Brain microvascular endothelial cell (primary cell): ENCODE results near the gene OR4E2.
"Not testable (repeated sequence)": the region's sequence is repeated elsewhere in the genome, so short reads cannot be mapped to it uniquely, and the experiment has no call there.

Experiments
- DNase-seq: peaks from one replicate; pipeline ENCODE4 v3.0.0-alpha.2; 2020
- H3K27ac ChIP-seq: fragments of 250-450 bp; sonication (Bioruptor Pico); 2 replicates; pipeline ENCODE4 v1.5.1; 2020; ENCODE audit warnings: mild to moderate bottlenecking, moderate library complexity
- H3K27me3 ChIP-seq: fragments of 250-450 bp; sonication (Bioruptor Pico); replicated peaks from 2 replicates; pipeline ENCODE4 v1.5.1; 2020; ENCODE audit warnings: mild to moderate bottlenecking
- H3K36me3 ChIP-seq: fragments of 250-450 bp; sonication (Bioruptor Pico); replicated peaks from 2 replicates; pipeline ENCODE4 v1.5.1; 2020; ENCODE audit warnings: mild to moderate bottlenecking
- H3K4me3 ChIP-seq: 2 replicates; pipeline ENCODE4 v1.5.1; 2011; ENCODE audit warnings: low read depth, mild to moderate bottlenecking, control low read depth, low read length, moderate library complexity
- in situ Hi-C: cut with HindIII; loops from 2 replicates; pipeline ENCODE4 v1.10.0; 2017; ENCODE audit warnings: low sequenced_read_pairs, low pct_ligation_motif_present
- TF ChIP-seq, protein P1 (sequence below): IDR thresholded peaks from 2 replicates; pipeline ENCODE4 v1.5.1; 2011; ENCODE audit warnings: low read depth, mild to moderate bottlenecking, moderate library complexity, low read length, control low read depth, inconsistent platforms; ENCODE audit errors: missing control alignments

Gene OR4E2

DNA sequence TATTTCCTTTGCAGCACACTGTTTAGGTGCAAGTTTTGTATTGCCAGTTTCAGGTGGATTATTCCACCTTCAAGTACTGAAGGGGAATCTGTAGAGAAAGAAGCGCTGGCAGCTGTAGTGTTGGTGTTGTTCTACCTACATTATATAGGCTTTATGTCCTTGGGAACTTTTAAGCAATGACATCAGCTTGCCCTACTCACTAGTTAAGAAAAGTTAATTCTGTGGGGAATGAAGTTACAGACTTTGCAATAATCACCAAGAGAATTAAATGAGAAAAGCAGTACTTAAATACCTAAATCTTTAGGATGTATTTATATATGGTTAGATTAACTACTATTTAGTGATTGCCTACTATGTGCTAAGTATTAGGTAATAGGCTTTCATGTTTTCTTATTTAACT is 20.1 kb downstream of the OR4E2 start, which contains the start of gene OR4E1:
Gene OR4E1 (minus strand): TSS at position 101 of the 400 bp plus-strand sequence. CDS start 2,883 bp downstream, outside the sequence.
- H3K4me3 ChIP-seq: no peak within 1 kb of the TSS
- TF ChIP-seq, protein P1, sequence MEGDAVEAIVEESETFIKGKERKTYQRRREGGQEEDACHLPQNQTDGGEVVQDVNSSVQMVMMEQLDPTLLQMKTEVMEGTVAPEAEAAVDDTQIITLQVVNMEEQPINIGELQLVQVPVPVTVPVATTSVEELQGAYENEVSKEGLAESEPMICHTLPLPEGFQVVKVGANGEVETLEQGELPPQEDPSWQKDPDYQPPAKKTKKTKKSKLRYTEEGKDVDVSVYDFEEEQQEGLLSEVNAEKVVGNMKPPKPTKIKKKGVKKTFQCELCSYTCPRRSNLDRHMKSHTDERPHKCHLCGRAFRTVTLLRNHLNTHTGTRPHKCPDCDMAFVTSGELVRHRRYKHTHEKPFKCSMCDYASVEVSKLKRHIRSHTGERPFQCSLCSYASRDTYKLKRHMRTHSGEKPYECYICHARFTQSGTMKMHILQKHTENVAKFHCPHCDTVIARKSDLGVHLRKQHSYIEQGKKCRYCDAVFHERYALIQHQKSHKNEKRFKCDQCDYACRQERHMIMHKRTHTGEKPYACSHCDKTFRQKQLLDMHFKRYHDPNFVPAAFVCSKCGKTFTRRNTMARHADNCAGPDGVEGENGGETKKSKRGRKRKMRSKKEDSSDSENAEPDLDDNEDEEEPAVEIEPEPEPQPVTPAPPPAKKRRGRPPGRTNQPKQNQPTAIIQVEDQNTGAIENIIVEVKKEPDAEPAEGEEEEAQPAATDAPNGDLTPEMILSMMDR: no peak
- no peaks in the 10 kb centered on the region for H3K27me3 ChIP-seq
- H3K27ac ChIP-seq: no peak within 1 kb of the TSS
- H3K36me3 ChIP-seq: no peaks in the 10 kb centered on the region
- in situ Hi-C loops: no loop called here
- DNase-seq: no peak

- Histone ChIP-seq H3K36me3 (no peaks in the 10 kb centered on the region), H3K27me3 (no peaks in the 10 kb centered on the region), H3K4me3 (no peak overlapping the region), H3K27ac (no peak overlapping the region)
- in situ Hi-C loops: no loop called here
- TF ChIP-seq, protein P1: no peak
- no peak for DNase-seq
Observed at GRCh38 chr14:21675566-21675965, 21.9 kb downstream of the OR4E2 start.

DNA sequence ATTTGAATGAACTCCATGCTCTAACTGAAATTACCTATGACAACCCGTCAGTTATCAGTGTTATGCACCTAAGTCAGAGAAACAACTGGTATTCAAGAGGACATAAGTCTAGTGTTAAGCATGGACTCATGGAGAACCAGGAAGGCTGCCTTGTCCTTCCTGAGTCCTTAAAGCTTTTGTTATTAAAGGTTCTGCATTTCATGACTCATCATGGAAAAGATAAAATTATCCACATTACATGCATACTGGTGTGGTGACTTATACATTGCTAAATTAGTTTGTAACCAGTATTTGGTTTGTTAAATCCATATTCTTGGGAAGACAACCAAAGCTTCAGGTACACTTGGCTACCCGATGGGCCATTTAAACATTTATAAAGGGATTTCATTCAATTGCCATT is 26.4 kb downstream of the OR4E2 start:
- Histone ChIP-seq H3K27me3 (no peaks in the 10 kb centered on the region), H3K4me3 (no peak overlapping the region), H3K27ac (no peak overlapping the region), H3K36me3 (no peaks in the 10 kb centered on the region)
- TF ChIP-seq, protein P1: no peak
- peak; percentile 32 for DNase-seq
- in situ Hi-C loops: no loop called here

- TF ChIP-seq, protein P1: no peak
- Histone ChIP-seq H3K27ac (no peak overlapping the region), H3K27me3 (no peaks in the 10 kb centered on the region), H3K4me3 (no peak overlapping the region), H3K36me3 (no peaks in the 10 kb centered on the region)
- DNase-seq: no peak
- in situ Hi-C loops: no loop called here
Observed at GRCh38 chr14:21686468-21686867, 32.8 kb downstream of the OR4E2 start.

GRCh38 chr14:21694425-21694824 is 40.8 kb downstream of the OR4E2 start:
- DNase-seq: no peak
- TF ChIP-seq, protein P1: no peak
- no peaks in the 10 kb centered on the region for H3K27me3 ChIP-seq

GRCh38 chr14:21697662-21698061 is 44.0 kb downstream of the OR4E2 start:
- H3K4me3 ChIP-seq, H3K27me3 ChIP-seq, in situ Hi-C loops, H3K36me3 ChIP-seq, H3K27ac ChIP-seq, DNase-seq: not testable (repeated sequence)

More at GRCh38 chr14:21694425-21694824, 40.8 kb downstream of the OR4E2 start:
- in situ Hi-C loops: no loop called here
- no peak overlapping the region for H3K27ac ChIP-seq
- no peak overlapping the region for H3K4me3 ChIP-seq
- no peaks in the 10 kb centered on the region for H3K36me3 ChIP-seq

GRCh38 chr14:21698538-21698937 is 44.9 kb downstream of the OR4E2 start:
- DNase-seq, in situ Hi-C loops, H3K36me3 ChIP-seq, H3K27ac ChIP-seq, H3K4me3 ChIP-seq, H3K27me3 ChIP-seq: not testable (repeated sequence)
